Cardiac fibroblast (primary cell): Measurements from ENCODE around the gene GGCT.

ENCODE experiments used
- DNase-seq, 2 donors: peaks; one replicate each; pipeline versions ENCODE4 v3.0.0 to v3.0.0-alpha.2; 2010; ENCODE audit warnings: low read depth in 2 of 2
- H3K4me3 ChIP-seq, 2 donors: replicated peaks in 1 of 2; 1 replicate in 1 of 2; 2 replicates in 1 of 2; pipeline ENCODE4 v1.5.1; 2011; ENCODE audit warnings: low read depth in 2 of 2, low read length in 2 of 2, mild to moderate bottlenecking in 2 of 2, moderate library complexity in 1 of 2
- CTCF ChIP-seq: IDR thresholded peaks from one replicate; pipeline ENCODE4 v1.5.1; 2011; ENCODE audit warnings: low read depth, mild to moderate bottlenecking, low read length, inconsistent platforms

GGCT gene

GRCh38 chr7:30453921-30454320 lies 50.7 kb downstream of the GGCT start:
- peak; percentile 31 for TF ChIP-seq CTCF
- peak; percentile 78 to 80 for DNase-seq
- no peak overlapping the region for H3K4me3 ChIP-seq

- TF ChIP-seq CTCF, result no peak
- H3K4me3 ChIP-seq, result no peak overlapping the region
- no peak for DNase-seq
Measured at GRCh38 chr7:30453016-30453415, 51.6 kb downstream of the GGCT start.

GRCh38 chr7:30452280-30452930 lies 52.2 kb downstream of the GGCT start:
- no peak for DNase-seq
- no peak overlapping the region for H3K4me3 ChIP-seq
- no peak for TF ChIP-seq CTCF

- no peak for TF ChIP-seq CTCF
- no peak overlapping the region for H3K4me3 ChIP-seq
- no peak for DNase-seq
Measured at GRCh38 chr7:30451539-30452279, 52.9 kb downstream of the GGCT start.

- TF ChIP-seq CTCF, result no peak
- no peak overlapping the region for H3K4me3 ChIP-seq
- no peak for DNase-seq
Measured at GRCh38 chr7:30450983-30451497, 53.6 kb downstream of the GGCT start.

GRCh38 chr7:30450240-30450982 lies 54.2 kb downstream of the GGCT start:
- no peak for TF ChIP-seq CTCF
- no peak overlapping the region for H3K4me3 ChIP-seq
- DNase-seq, result peak in 1 of 2 donors; percentile 42
